NCI-H2107 (cell line): ENCODE measurements around the gene CD72.
"Not testable (repeated sequence)": the region's sequence is repeated elsewhere in the genome, so short reads cannot be mapped to it uniquely, and the experiment has no call there.

Source experiments
- DNase-seq: peaks from one replicate; lab custom pipeline; 2025; lab: John Stamatoyannopoulos, UW

The CD72 gene

GRCh38 chr9:35649431-35650340 is 31.5 kb upstream of the CD72 start:
- DNase-seq: no peak

GRCh38 chr9:35646533-35647265 is 28.5 kb upstream of the CD72 start:
- peak; percentile 86 for DNase-seq

- DNase-seq: no peak
These were observed 27.9 kb upstream of the CD72 start for GRCh38 chr9:35646153-35646532.

GRCh38 chr9:35645736-35646135 is 27.5 kb upstream of the CD72 start:
- DNase-seq: not testable (repeated sequence)

- DNase-seq: no peak
These were observed 24.8 kb upstream of the CD72 start for GRCh38 chr9:35643046-35643445.

GRCh38 chr9:35641478-35641877 is 23.3 kb upstream of the CD72 start:
- DNase-seq: not testable (repeated sequence)

GRCh38 chr9:35640431-35640830 is 22.2 kb upstream of the CD72 start:
- not testable (repeated sequence) for DNase-seq

- no peak for DNase-seq
These were observed 21.4 kb upstream of the CD72 start for GRCh38 chr9:35639631-35640030.

- DNase-seq: not testable (repeated sequence)
These were observed 21.0 kb upstream of the CD72 start for GRCh38 chr9:35639225-35639624.

- DNase-seq: not testable (repeated sequence)
These were observed 20.5 kb upstream of the CD72 start for GRCh38 chr9:35638751-35639150.

- not testable (repeated sequence) for DNase-seq
These were observed 19.3 kb upstream of the CD72 start for GRCh38 chr9:35637427-35637955.

- not testable (repeated sequence) for DNase-seq
These were observed 18.6 kb upstream of the CD72 start for GRCh38 chr9:35636877-35637246.

- DNase-seq: no peak
These were observed 18.1 kb upstream of the CD72 start for GRCh38 chr9:35636135-35636876.

- no peak for DNase-seq
These were observed 17.5 kb upstream of the CD72 start for GRCh38 chr9:35635730-35636129.

GRCh38 chr9:35629597-35629996 is 11.4 kb upstream of the CD72 start:
- DNase-seq: no peak

- no peak for DNase-seq
These were observed 10.3 kb upstream of the CD72 start for GRCh38 chr9:35628389-35628991.

GRCh38 chr9:35627575-35627974 is 9.4 kb upstream of the CD72 start:
- DNase-seq: no peak

- DNase-seq: no peak
These were observed 1.6 kb upstream of the CD72 start for GRCh38 chr9:35619800-35620158.

GRCh38 chr9:35618854-35619799 is 914 bp upstream of the CD72 start:
- no peak for DNase-seq

- no peak for DNase-seq
These were observed 665 bp downstream of the CD72 start for GRCh38 chr9:35617548-35617947.
